ENCODE measurements around the gene ATP1A1.

- no peak for TF ChIP-seq ZBTB8A (tag by site-specific recombination; IDR thresholded peaks at IDR 0.05)
- no peak for TF ChIP-seq ZNF449 (tag by site-specific recombination; IDR thresholded peaks at IDR 0.05)
- no peak for TF ChIP-seq ZNF707 (tag by site-specific recombination; IDR thresholded peaks at IDR 0.05)
- no peak for TF ChIP-seq BCL11A (tag by site-specific recombination; IDR thresholded peaks at IDR 0.05; ENCODE audit: low read depth)
Measured at GRCh38 chr1:116417678-116418077, 44.6 kb downstream of the ATP1A1 start.
